Kidney (tissue), 14 donors: Measurements from ENCODE around the gene AGL. TPM values are rescaled to one million over a fixed set of nuclear protein-coding genes. Genes with fewer than 3 reads are reported as not detected.
"Not testable (repeated sequence)": the region's sequence is repeated elsewhere in the genome, so short reads cannot be mapped to it uniquely, and the experiment has no call there.

ENCODE experiments used
- DNase-seq, 5 donors: peaks; one replicate each; pipeline ENCODE4 v3.0.0-alpha.2; 2013 to 2020
- FAIRE-seq: peaks from 2 replicates; lab custom pipeline; 2012; peaks lifted over from hg19 to GRCh38; lab: Jason Lieb, UNC
- H3K27ac ChIP-seq, 2 donors: one replicate each; pipeline ENCODE4 v1.7.0; 2013; ENCODE audit warnings: low read depth in 2 of 2, low read length in 2 of 2, inconsistent platforms in 1 of 2
- H3K27me3 ChIP-seq: one replicate; pipeline ENCODE4 v1.7.1; 2013; ENCODE audit warnings: low read length, inconsistent platforms; ENCODE audit not compliant: control insufficient read depth, insufficient read depth
- H3K36me3 ChIP-seq, 3 donors: one replicate each; pipeline versions ENCODE4 v1.7.0 to v1.7.1; 2013; ENCODE audit warnings: low read length in 3 of 3, control low read depth in 1 of 3, inconsistent platforms in 1 of 3; ENCODE audit not compliant: insufficient read depth in 3 of 3, control insufficient read depth in 2 of 3
- H3K4me1 ChIP-seq, 3 donors: one replicate each; pipeline versions ENCODE4 v1.7.0 to v1.7.1; 2013; ENCODE audit warnings: low read length in 3 of 3, inconsistent platforms in 1 of 3, low read depth in 1 of 3; ENCODE audit not compliant: control insufficient read depth in 2 of 3, insufficient read depth in 2 of 3
- H3K4me3 ChIP-seq, 3 donors: one replicate each; pipeline versions ENCODE4 v1.7.0 to v1.8.1; 2013; ENCODE audit warnings: low read length in 3 of 3, control low read depth in 1 of 3, inconsistent platforms in 1 of 3
- H3K9ac ChIP-seq, 3 donors: one replicate each; pipeline versions ENCODE4 v1.7.0 to v1.7.1; 2013; ENCODE audit warnings: low read length in 3 of 3, control low read depth in 1 of 3, inconsistent platforms in 1 of 3
- H3K9me3 ChIP-seq, 3 donors: one replicate each; pipeline versions ENCODE4 v1.7.0 to v1.7.1; 2013; ENCODE audit warnings: low read length in 3 of 3, control low read depth in 1 of 3, inconsistent platforms in 1 of 3; ENCODE audit not compliant: control insufficient read depth in 2 of 3, insufficient read depth in 1 of 3
- intact Hi-C: fragments of 100-400 bp; cut with DNase I; formaldehyde crosslinking; loops from one replicate; pipeline ENCODE4 v1.11.1; 2022
- polyA plus RNA-seq: library from polyadenylated mRNA; stranded (reverse); fragments of 350-450 nt; fragmentation: Illumina TruSeq; extraction: RNeasy Lipid Tissue Mini Kit (QIAGEN cat#74804); gene quantifications from one replicate; pipeline ENCODE4 v1.2.3, GENCODE V29; 2014; ENCODE audit warnings: low read depth, low replicate concordance; ENCODE audit not compliant: insufficient read depth
- total RNA-seq: library from RNA; stranded (reverse); fragmentation: NEBNext Ultra II Directional; extraction: Animal tissue kit (Norgen Biotek cat#: 25700); gene quantifications from one replicate; pipeline ENCODE4 v1.2.1, GENCODE V29; 2021
- TF ChIP-seq, protein P1 (sequence below): IDR thresholded peaks from 3 replicates; pipeline ENCODE4 v1.5.1; 2012; ENCODE audit warnings: mild to moderate bottlenecking, moderate library complexity, borderline replicate concordance; ENCODE audit not compliant: insufficient read depth; ENCODE audit errors: extremely low read depth
- donor health status: control.
- donor health status: control.
- donor health status: control.
- donor health status: control.
- donor health status: control.
- donor health status: DM: yes; HTN: yes; CAD: no.
- donor health status: Normal renal cell carcinoma (clear cell type).

Gene AGL
- total and polyA plus RNA-seq, 2 donors from 2014 or later, result 9.1 to 19.8 TPM

DNA sequence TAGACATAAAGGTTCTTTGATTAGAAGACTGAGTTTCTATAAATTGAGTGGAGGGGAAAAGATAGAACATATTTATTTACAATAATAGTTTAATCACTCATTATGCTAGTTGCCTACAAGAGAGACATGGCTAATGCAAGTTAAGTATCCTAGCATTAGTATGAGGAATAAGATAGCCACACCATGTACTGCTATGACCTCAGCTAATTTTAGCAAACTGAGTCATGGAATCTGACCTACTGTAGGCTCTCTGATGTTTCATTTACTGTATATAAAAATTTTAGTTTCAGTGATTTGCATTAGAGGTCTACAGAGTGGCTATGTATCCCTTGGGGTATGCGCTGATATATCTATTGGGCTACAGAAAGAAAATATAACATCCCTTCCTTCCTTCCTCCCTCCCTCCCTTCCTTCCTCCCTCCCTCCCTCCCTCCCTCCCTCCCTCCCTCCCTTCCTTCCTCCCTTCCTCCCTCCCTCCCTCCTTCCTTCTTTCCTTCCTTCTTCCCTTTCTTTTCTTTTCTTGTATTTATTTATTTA is 5.8 kb downstream of the AGL start:
- no peak for FAIRE-seq
- Histone ChIP-seq H3K4me3 (no peak overlapping the region), H3K27me3 (no peaks in the 10 kb centered on the region), H3K9me3 (no peaks in the 10 kb centered on the region), H3K36me3 (no peaks in the 10 kb centered on the region), H3K9ac (no peak overlapping the region), H3K27ac (no peak overlapping the region), H3K4me1 (no peaks in the 10 kb centered on the region)
- intact Hi-C loops, result no loop called here
- TF ChIP-seq, protein P1, sequence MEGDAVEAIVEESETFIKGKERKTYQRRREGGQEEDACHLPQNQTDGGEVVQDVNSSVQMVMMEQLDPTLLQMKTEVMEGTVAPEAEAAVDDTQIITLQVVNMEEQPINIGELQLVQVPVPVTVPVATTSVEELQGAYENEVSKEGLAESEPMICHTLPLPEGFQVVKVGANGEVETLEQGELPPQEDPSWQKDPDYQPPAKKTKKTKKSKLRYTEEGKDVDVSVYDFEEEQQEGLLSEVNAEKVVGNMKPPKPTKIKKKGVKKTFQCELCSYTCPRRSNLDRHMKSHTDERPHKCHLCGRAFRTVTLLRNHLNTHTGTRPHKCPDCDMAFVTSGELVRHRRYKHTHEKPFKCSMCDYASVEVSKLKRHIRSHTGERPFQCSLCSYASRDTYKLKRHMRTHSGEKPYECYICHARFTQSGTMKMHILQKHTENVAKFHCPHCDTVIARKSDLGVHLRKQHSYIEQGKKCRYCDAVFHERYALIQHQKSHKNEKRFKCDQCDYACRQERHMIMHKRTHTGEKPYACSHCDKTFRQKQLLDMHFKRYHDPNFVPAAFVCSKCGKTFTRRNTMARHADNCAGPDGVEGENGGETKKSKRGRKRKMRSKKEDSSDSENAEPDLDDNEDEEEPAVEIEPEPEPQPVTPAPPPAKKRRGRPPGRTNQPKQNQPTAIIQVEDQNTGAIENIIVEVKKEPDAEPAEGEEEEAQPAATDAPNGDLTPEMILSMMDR, result no peak
- DNase-seq, result no peak

DNA sequence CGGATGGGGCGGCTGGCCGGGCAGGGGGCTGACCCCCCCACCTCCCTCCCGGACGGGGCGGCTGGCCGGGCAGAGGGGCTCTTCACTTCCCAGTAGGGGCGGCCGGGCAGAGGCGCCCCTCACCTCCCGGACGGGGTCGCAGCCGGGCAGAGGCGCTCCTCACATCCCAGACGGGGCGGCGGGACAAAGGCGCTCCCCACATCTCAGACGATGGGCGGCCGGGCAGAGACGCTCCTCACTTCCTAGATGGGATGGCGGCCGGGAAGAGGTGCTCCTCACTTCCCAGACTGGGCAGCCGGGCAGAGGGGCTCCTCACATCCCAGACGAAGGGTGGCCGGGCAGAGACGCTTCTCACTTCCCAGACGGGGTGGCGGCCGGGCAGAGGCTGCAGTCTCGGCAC is 6.9 kb downstream of the AGL start:
- H3K9me3 ChIP-seq, DNase-seq, intact Hi-C loops, H3K27ac ChIP-seq, H3K9ac ChIP-seq, H3K36me3 ChIP-seq, FAIRE-seq, H3K27me3 ChIP-seq, H3K4me3 ChIP-seq, H3K4me1 ChIP-seq: not testable (repeated sequence)

DNA sequence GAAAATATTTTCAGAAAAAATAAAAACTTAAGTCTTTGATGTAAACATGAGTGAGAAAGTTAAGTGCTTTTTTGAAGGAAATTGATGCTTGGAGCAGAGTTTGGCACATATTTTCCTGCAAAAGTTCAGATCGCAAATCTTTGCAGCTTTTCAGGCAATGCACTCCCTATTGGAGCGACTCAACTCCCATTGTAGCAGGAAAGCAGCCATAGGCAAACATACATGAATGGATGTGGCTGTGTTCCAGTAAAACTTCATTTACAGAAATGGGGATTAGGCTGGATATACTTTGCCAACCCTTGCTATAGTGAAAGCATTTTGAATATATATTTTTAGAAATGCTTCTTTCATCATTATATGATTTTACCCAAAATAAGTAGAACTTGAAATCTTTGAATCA is 8.1 kb downstream of the AGL start:
- Histone ChIP-seq H3K9ac (no peak overlapping the region), H3K9me3 (no peaks in the 10 kb centered on the region), H3K27me3 (no peaks in the 10 kb centered on the region), H3K4me1 (no peaks in the 10 kb centered on the region), H3K36me3 (no peaks in the 10 kb centered on the region), H3K27ac (no peak overlapping the region), H3K4me3 (no peak overlapping the region)
- TF ChIP-seq, protein P1, result no peak
- DNase-seq (no peak), FAIRE-seq (no peak)
- intact Hi-C loops, result no loop called here

DNA sequence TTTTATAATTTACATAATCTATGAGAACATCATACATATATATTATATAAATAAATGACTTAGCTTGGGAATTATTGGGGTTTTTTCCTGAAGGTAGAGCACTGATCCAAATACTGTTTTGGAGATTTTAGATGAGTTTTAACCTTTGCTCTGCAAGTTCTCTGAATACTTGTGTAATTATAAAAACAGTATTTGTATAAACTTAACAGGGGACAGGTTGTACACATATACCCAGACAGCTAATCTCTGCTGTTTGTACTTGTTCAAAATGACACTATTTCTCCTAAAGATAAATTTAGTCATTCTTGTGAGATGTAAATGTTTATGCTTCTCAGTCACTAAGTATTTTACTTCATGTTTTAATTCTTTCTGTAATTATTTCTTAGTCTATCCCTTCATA is 8.7 kb downstream of the AGL start:
- DNase-seq, result no peak
- no peaks in the 10 kb centered on the region for H3K4me1 ChIP-seq
- no peaks in the 10 kb centered on the region for H3K9me3 ChIP-seq
- no peak overlapping the region for H3K9ac ChIP-seq
- FAIRE-seq, result no peak
- TF ChIP-seq, protein P1, result no peak
- no peak overlapping the region for H3K27ac ChIP-seq
- intact Hi-C loops, result no loop called here
- H3K4me3 ChIP-seq, result no peak overlapping the region
- H3K36me3 ChIP-seq, result no peaks in the 10 kb centered on the region
- no peaks in the 10 kb centered on the region for H3K27me3 ChIP-seq
